Testis (tissue), 2 donors: ENCODE results near the gene COL16A1.

Source experiments
- POLR2A ChIP-seq: fragments of 450-650 bp; IDR thresholded peaks from one replicate; pipeline ENCODE4 v1.6.1; 2017; ENCODE audit warnings: antibody characterized with exemption, mild to moderate bottlenecking, moderate library complexity
- TF ChIP-seq, protein P1 (sequence below), 3 experiments: fragments of 450-650 bp in 2 of 3; fragments of 200-600 bp in 1 of 3; sonication (generic) in 1 of 3; IDR thresholded peaks; one replicate each; pipeline ENCODE4 v1.5.1; 2016 to 2019; ENCODE audit warnings: antibody characterized with exemption in 3 of 3, mild to moderate bottlenecking in 2 of 3, moderate library complexity in 1 of 3

DNA sequence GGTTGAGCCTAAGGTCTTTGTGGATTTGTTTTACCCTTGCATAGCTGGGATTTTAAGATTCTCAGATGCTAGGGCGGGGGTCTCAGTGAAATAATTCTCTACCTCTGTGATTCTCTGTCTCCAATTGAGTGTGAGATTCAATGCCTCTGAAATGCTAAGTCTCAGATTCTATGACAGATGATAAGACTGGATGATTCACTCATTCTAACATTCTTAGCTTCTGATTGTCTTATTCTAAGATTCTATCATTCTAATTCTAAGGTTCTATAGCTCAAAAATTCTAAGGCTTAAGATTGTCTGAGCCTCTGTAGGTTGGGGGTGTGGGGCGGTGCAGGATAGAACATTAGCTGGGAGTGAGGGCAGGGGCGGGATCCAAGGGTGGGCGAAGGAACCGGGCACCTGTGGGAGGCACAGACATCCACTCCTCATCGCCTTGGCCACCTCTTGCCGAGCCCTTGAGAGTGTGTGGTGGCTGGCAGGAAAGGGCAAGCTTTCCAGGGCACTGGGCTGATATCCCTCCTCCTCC is 30.8 kb upstream of the COL16A1 start:
- TF ChIP-seq, protein P1, sequence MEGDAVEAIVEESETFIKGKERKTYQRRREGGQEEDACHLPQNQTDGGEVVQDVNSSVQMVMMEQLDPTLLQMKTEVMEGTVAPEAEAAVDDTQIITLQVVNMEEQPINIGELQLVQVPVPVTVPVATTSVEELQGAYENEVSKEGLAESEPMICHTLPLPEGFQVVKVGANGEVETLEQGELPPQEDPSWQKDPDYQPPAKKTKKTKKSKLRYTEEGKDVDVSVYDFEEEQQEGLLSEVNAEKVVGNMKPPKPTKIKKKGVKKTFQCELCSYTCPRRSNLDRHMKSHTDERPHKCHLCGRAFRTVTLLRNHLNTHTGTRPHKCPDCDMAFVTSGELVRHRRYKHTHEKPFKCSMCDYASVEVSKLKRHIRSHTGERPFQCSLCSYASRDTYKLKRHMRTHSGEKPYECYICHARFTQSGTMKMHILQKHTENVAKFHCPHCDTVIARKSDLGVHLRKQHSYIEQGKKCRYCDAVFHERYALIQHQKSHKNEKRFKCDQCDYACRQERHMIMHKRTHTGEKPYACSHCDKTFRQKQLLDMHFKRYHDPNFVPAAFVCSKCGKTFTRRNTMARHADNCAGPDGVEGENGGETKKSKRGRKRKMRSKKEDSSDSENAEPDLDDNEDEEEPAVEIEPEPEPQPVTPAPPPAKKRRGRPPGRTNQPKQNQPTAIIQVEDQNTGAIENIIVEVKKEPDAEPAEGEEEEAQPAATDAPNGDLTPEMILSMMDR (IDR thresholded peaks at IDR 0.05), result no peak
- TF ChIP-seq POLR2A, result no peak
